ENCODE results near the gene TYMP. TPM values are rescaled to one million over a fixed set of nuclear protein-coding genes. Genes with fewer than 3 reads are reported as not detected.
"Not testable (repeated sequence)": the region's sequence is repeated elsewhere in the genome, so short reads cannot be mapped to it uniquely, and the experiment has no call there.

TYMP gene
- total RNA-seq, 2 experiments from 2014 or later = 89.1 to 90.2 TPM

GRCh38 chr22:50546326-50547262 is 16.8 kb upstream of the TYMP start:
- H3K36me3 Mint-ChIP-seq (ENCODE audit: low read depth) = peaks cover 7% of the 10 kb centered on the region
- no peaks in the 10 kb centered on the region for H3K27me3 Mint-ChIP-seq

GRCh38 chr22:50545522-50546325 is 15.9 kb upstream of the TYMP start, which contains the start of gene KLHDC7B:
TSS of gene KLHDC7B (plus strand) at chr22:50545899. CDS start at chr22:50546244, 345 bp downstream.
- peak; percentile 60 for DNase-seq
- Mint-ChIP-seq H3K4me1 (peaks cover 62% of the 10 kb centered on the region), H3K9me3 (no peaks in the 10 kb centered on the region), H3K27me3 (no peaks in the 10 kb centered on the region), H3K36me3 (ENCODE audit: low read depth) (peaks cover 7% of the 10 kb centered on the region), H3K4me3 (peak within 1 kb of the TSS; percentile 63), H3K27ac (peak within 1 kb of the TSS; percentile 75)
- ChIA-PET CTCF (interaction anchor here (1.2 to 9.2 kb wide), 8 partner anchors 9 to 355 kb away, joined by 3 to 150 read pairs (median 6); partner anchors contain the start of genes CHKB, LMF2, NCAPH2 and SCO2), POLR2A (interaction anchor here (0.6 to 8.9 kb wide), 14 partner anchors 10 to 76 kb away, joined by 3 to 151 read pairs (median 8); partner anchors contain the start of genes CHKB, LMF2, NCAPH2 and SCO2)

More at GRCh38 chr22:50546326-50547262, 16.8 kb upstream of the TYMP start:
- DNase-seq = no peak
- POLR2A ChIA-PET = interaction anchor here (1.8 to 8.9 kb wide), 12 partner anchors 8 to 77 kb away, joined by 8 to 151 read pairs (median 29); partner anchors contain the start of genes CHKB, LMF2, NCAPH2 and SCO2
- Mint-ChIP-seq H3K9me3 (no peaks in the 10 kb centered on the region), H3K4me1 (peaks cover 55% of the 10 kb centered on the region), H3K4me3 (no peak overlapping the region), H3K27ac (peak overlapping the region; percentile 75)
- CTCF ChIA-PET = interaction anchor here (2.0 to 9.2 kb wide), 7 partner anchors 7 to 74 kb away, joined by 9 to 150 read pairs (median 18); partner anchors contain the start of genes SCO2, SYCE3 and TYMP

- no peaks in the 10 kb centered on the region for H3K27me3 Mint-ChIP-seq
- H3K36me3 Mint-ChIP-seq (ENCODE audit: low read depth) = peaks cover 3% of the 10 kb centered on the region
- H3K4me3 Mint-ChIP-seq = peak overlapping the region; percentile 63
- H3K4me1 Mint-ChIP-seq = peaks cover 61% of the 10 kb centered on the region
- H3K27ac Mint-ChIP-seq = peak overlapping the region; percentile 75
- ChIA-PET POLR2A (interaction anchor here (0.9 to 8.9 kb wide), 13 partner anchors 9 to 76 kb away, joined by 3 to 151 read pairs (median 8); partner anchors contain the start of genes CHKB, LMF2, NCAPH2 and SCO2), CTCF (interaction anchor here (1.0 to 9.2 kb wide), 9 partner anchors 10 to 354 kb away, joined by 3 to 150 read pairs (median 6); partner anchors contain the start of genes CHKB, LMF2, NCAPH2 and SCO2)
- DNase-seq = peak; percentile 61
- no peaks in the 10 kb centered on the region for H3K9me3 Mint-ChIP-seq
Observed at GRCh38 chr22:50544746-50545253, 15.0 kb upstream of the TYMP start.

- ChIA-PET CTCF (interaction anchor here (1.0 to 9.2 kb wide), 8 partner anchors 12 to 76 kb away, joined by 3 to 150 read pairs (median 6); partner anchors contain the start of genes CHKB, LMF2, NCAPH2 and SCO2), POLR2A (interaction anchor here (0.7 to 8.9 kb wide), 11 partner anchors 9 to 77 kb away, joined by 3 to 151 read pairs (median 8); partner anchors contain the start of genes CHKB, LMF2, NCAPH2 and SCO2)
- no peaks in the 10 kb centered on the region for H3K27me3 Mint-ChIP-seq
- H3K36me3 Mint-ChIP-seq (ENCODE audit: low read depth) = peaks cover 3% of the 10 kb centered on the region
- peak overlapping the region; percentile 63 for H3K4me3 Mint-ChIP-seq
- peak; percentile 90 for DNase-seq
- H3K4me1 Mint-ChIP-seq = peaks cover 63% of the 10 kb centered on the region
- peak overlapping the region; percentile 75 for H3K27ac Mint-ChIP-seq
- H3K9me3 Mint-ChIP-seq = no peaks in the 10 kb centered on the region
Observed at GRCh38 chr22:50544078-50544745, 14.4 kb upstream of the TYMP start.

- H3K4me1 Mint-ChIP-seq = peaks cover 70% of the 10 kb centered on the region
- no peak for DNase-seq
- peaks cover 12% of the 10 kb centered on the region for H3K36me3 Mint-ChIP-seq (ENCODE audit: low read depth)
- no peaks in the 10 kb centered on the region for H3K9me3 Mint-ChIP-seq
- H3K27ac Mint-ChIP-seq = peak overlapping the region; percentile 99
- peak overlapping the region; percentile 11 for H3K4me3 Mint-ChIP-seq
- ChIA-PET POLR2A (interaction anchor here (1.0 to 10.1 kb wide), 4 partner anchors 14 to 79 kb away, joined by 4 to 583 read pairs (median 6); partner anchors contain the start of genes SCO2, SYCE3 and TYMP), CTCF (interaction anchor here (5.9 to 9.2 kb wide), 2 partner anchors 15 to 78 kb away, joined by 44 to 150 read pairs; partner anchors contain the start of genes SCO2 and TYMP)
- no peaks in the 10 kb centered on the region for H3K27me3 Mint-ChIP-seq
Observed at GRCh38 chr22:50542416-50542927, 12.7 kb upstream of the TYMP start.

GRCh38 chr22:50541667-50542026 is 11.8 kb upstream of the TYMP start:
- Mint-ChIP-seq H3K4me1 (peaks cover 76% of the 10 kb centered on the region), H3K27ac (peak overlapping the region; percentile 99), H3K36me3 (ENCODE audit: low read depth) (peaks cover 12% of the 10 kb centered on the region)
- H3K27me3 Mint-ChIP-seq, H3K9me3 Mint-ChIP-seq, H3K4me3 Mint-ChIP-seq: not testable (repeated sequence)
- DNase-seq = peak; percentile 58
- CTCF ChIA-PET = interaction anchor here (3.0 to 9.2 kb wide), 3 partner anchors 14 to 79 kb away, joined by 14 to 150 read pairs (median 44); partner anchors contain the start of genes SCO2, SYCE3 and TYMP
- POLR2A ChIA-PET = interaction anchor here (1.5 to 10.1 kb wide), 7 partner anchors 8 to 80 kb away, joined by 5 to 583 read pairs (median 37); partner anchors contain the start of genes CHKB, LMF2, NCAPH2 and SCO2

GRCh38 chr22:50540381-50540780 is 10.6 kb upstream of the TYMP start:
- H3K27me3 Mint-ChIP-seq = no peaks in the 10 kb centered on the region
- ChIA-PET CTCF (interaction anchor here (0.7 to 9.2 kb wide), 6 partner anchors 8 to 80 kb away, joined by 3 to 150 read pairs (median 12); partner anchors contain the start of genes SCO2, SYCE3 and TYMP), POLR2A (interaction anchor here (0.7 to 10.1 kb wide), 18 partner anchors 9 to 349 kb away, joined by 3 to 583 read pairs (median 10); partner anchors contain the start of genes ARSA, CHKB, LMF2 and NCAPH2)
- H3K4me1 Mint-ChIP-seq = peaks cover 74% of the 10 kb centered on the region
- H3K9me3 Mint-ChIP-seq = no peaks in the 10 kb centered on the region
- peaks cover 12% of the 10 kb centered on the region for H3K36me3 Mint-ChIP-seq (ENCODE audit: low read depth)
- DNase-seq = no peak
- H3K27ac Mint-ChIP-seq = peak overlapping the region; percentile 99
- H3K4me3 Mint-ChIP-seq = peak overlapping the region; percentile 26

- Mint-ChIP-seq H3K4me3 (peak overlapping the region; percentile 33), H3K27me3 (no peaks in the 10 kb centered on the region), H3K9me3 (no peaks in the 10 kb centered on the region), H3K4me1 (peaks cover 83% of the 10 kb centered on the region), H3K27ac (peak overlapping the region; percentile 99), H3K36me3 (ENCODE audit: low read depth) (peaks cover 16% of the 10 kb centered on the region)
- ChIA-PET CTCF (interaction anchor here (5.9 to 9.2 kb wide), 2 partner anchors 10 to 83 kb away, joined by 44 to 150 read pairs; partner anchors contain the start of genes SCO2 and TYMP), POLR2A (interaction anchor here (1.2 to 10.1 kb wide), 5 partner anchors 9 to 347 kb away, joined by 4 to 583 read pairs (median 69); partner anchors contain the start of genes SCO2, SYCE3 and TYMP)
- DNase-seq = no peak
Observed at GRCh38 chr22:50537765-50538164, 8.0 kb upstream of the TYMP start.

- no peak for DNase-seq
- Mint-ChIP-seq H3K4me1 (peaks cover 71% of the 10 kb centered on the region), H3K36me3 (ENCODE audit: low read depth) (peaks cover 17% of the 10 kb centered on the region), H3K27ac (peak overlapping the region; percentile 35), H3K4me3 (no peak overlapping the region), H3K9me3 (no peaks in the 10 kb centered on the region), H3K27me3 (no peaks in the 10 kb centered on the region)
- ChIA-PET CTCF (interaction anchor here (1.5 to 3.4 kb wide), 2 partner anchors 10 to 86 kb away, joined by 3 to 27 read pairs; partner anchors contain the start of gene SCO2), POLR2A (interaction anchor here (0.6 to 10.1 kb wide), 5 partner anchors 8 to 693 kb away, joined by 3 to 583 read pairs (median 69); partner anchors contain the start of genes KLHDC7B, SCO2 and TYMP)
Observed at GRCh38 chr22:50536226-50536625, 6.4 kb upstream of the TYMP start.

GRCh38 chr22:50535113-50535512 is 5.3 kb upstream of the TYMP start:
- Mint-ChIP-seq H3K27ac (peak overlapping the region; percentile 28), H3K27me3 (no peaks in the 10 kb centered on the region)

More at GRCh38 chr22:50535113-50535512, 5.3 kb upstream of the TYMP start:
- peaks cover 20% of the 10 kb centered on the region for H3K36me3 Mint-ChIP-seq (ENCODE audit: low read depth)
- CTCF ChIA-PET = interaction anchor here (0.9 to 3.4 kb wide), 5 partner anchors 9 to 87 kb away, joined by 3 to 27 read pairs (median 3); partner anchors contain the start of gene SCO2
- H3K4me1 Mint-ChIP-seq = peaks cover 62% of the 10 kb centered on the region
- no peak overlapping the region for H3K4me3 Mint-ChIP-seq
- DNase-seq = no peak
- POLR2A ChIA-PET = interaction anchor here (1.2 to 10.1 kb wide), 5 partner anchors 7 to 87 kb away, joined by 3 to 583 read pairs (median 69); partner anchors contain the start of genes KLHDC7B, SCO2 and TYMP
- H3K9me3 Mint-ChIP-seq = no peaks in the 10 kb centered on the region
